Stimulated activated CD4-positive, alpha-beta T cell treated with anti-CD3 and anti-CD28 coated beads, Interleukin-1b, Interleukin-23, amount 100 ng/mL, for 48 hours (primary cell): ENCODE data around the gene GP5.

Experiments
- DNase-seq: peaks from one replicate; pipeline ENCODE4 v3.0.0-alpha.2; 2020

GP5 gene

GRCh38 chr3:194374935-194375334, 24.1 kb downstream of the GP5 start:
- no peak for DNase-seq

GRCh38 chr3:194373899-194374298, 25.2 kb downstream of the GP5 start:
- no peak for DNase-seq

- no peak for DNase-seq
These were observed 26.0 kb downstream of the GP5 start for GRCh38 chr3:194373028-194373427.

- no peak for DNase-seq
These were observed 28.3 kb downstream of the GP5 start for GRCh38 chr3:194370753-194371152.

GRCh38 chr3:194369522-194370279, 29.4 kb downstream of the GP5 start, which contains the start of gene LRRC15:
TSS of gene LRRC15 (minus strand) at chr3:194369743. CDS start at chr3:194361043, 8,700 bp downstream.
- DNase-seq: no peak

GRCh38 chr3:194368918-194369317, 30.1 kb downstream of the GP5 start:
- DNase-seq: no peak

- no peak for DNase-seq
These were observed 30.8 kb downstream of the GP5 start for GRCh38 chr3:194367992-194368841.

- DNase-seq: no peak
These were observed 33.0 kb downstream of the GP5 start for GRCh38 chr3:194365978-194366490.

GRCh38 chr3:194365526-194365925, 33.5 kb downstream of the GP5 start:
- no peak for DNase-seq

GRCh38 chr3:194364652-194365434, 34.2 kb downstream of the GP5 start:
- DNase-seq: no peak

- DNase-seq: no peak
These were observed 34.8 kb downstream of the GP5 start for GRCh38 chr3:194364314-194364651.

- no peak for DNase-seq
These were observed 38.5 kb downstream of the GP5 start for GRCh38 chr3:194360568-194360967.

GRCh38 chr3:194357681-194358080, 41.4 kb downstream of the GP5 start:
- DNase-seq: no peak

GRCh38 chr3:194355379-194355778, 43.7 kb downstream of the GP5 start:
- no peak for DNase-seq

- DNase-seq: no peak
These were observed 44.8 kb downstream of the GP5 start for GRCh38 chr3:194354315-194354714.

GRCh38 chr3:194352667-194353246, 46.3 kb downstream of the GP5 start:
- no peak for DNase-seq

GRCh38 chr3:194351952-194352536, 47.0 kb downstream of the GP5 start:
- DNase-seq: no peak

- DNase-seq: no peak
These were observed 47.9 kb downstream of the GP5 start, which contains the start of gene CPN2 for GRCh38 chr3:194351080-194351672. TSS of gene CPN2 (minus strand) at chr3:194351328. CDS start at chr3:194342702, 8,626 bp downstream.

GRCh38 chr3:194350726-194351071, 48.4 kb downstream of the GP5 start:
- no peak for DNase-seq

GRCh38 chr3:194348354-194348753, 50.7 kb downstream of the GP5 start:
- no peak for DNase-seq

GRCh38 chr3:194346621-194347020, 52.4 kb downstream of the GP5 start:
- no peak for DNase-seq

- DNase-seq: no peak
These were observed 53.0 kb downstream of the GP5 start for GRCh38 chr3:194346035-194346434.
